OCI-LY1 (cell line): ENCODE data around the gene RTF2.
"Not testable (repeated sequence)": the region's sequence is repeated elsewhere in the genome, so short reads cannot be mapped to it uniquely, and the experiment has no call there.

Source experiments
- H2AFZ ChIP-seq: fragments of 200-600 bp; sonication (generic), shearing (Covaris generic); 2 replicates; pipeline ENCODE4 v1.6.0; 2014; ENCODE audit warnings: antibody characterized with exemption, mild to moderate bottlenecking, low read length
- H3F3A ChIP-seq: fragments of 200-600 bp; sonication (generic), shearing (Covaris generic); 2 replicates; pipeline ENCODE4 v1.6.0; 2014; ENCODE audit warnings: mild to moderate bottlenecking, antibody characterized with exemption, low read length, moderate library complexity; ENCODE audit not compliant: insufficient read depth
- H3K27ac ChIP-seq: fragments of 200-600 bp; sonication (generic); 2 replicates; pipeline ENCODE4 v1.5.1; 2014; ENCODE audit warnings: low read length, mixed run types, mild to moderate bottlenecking, low read depth; ENCODE audit not compliant: poor library complexity, severe bottlenecking
- H3K27me3 ChIP-seq: fragments of 200-600 bp; sonication (generic); 2 replicates; pipeline ENCODE4 v1.6.0; 2014; ENCODE audit warnings: antibody characterized with exemption, mild to moderate bottlenecking, low read length, moderate library complexity; ENCODE audit not compliant: insufficient read depth
- H3K36me3 ChIP-seq: fragments of 200-600 bp; sonication (generic); 2 replicates; pipeline ENCODE4 v1.6.1; 2014; ENCODE audit warnings: mild to moderate bottlenecking, antibody characterized with exemption, low read length, moderate library complexity, mixed read lengths; ENCODE audit not compliant: insufficient read depth
- H3K4me1 ChIP-seq: fragments of 200-600 bp; sonication (generic); 2 replicates; pipeline ENCODE4 v1.5.1; 2014; ENCODE audit warnings: mild to moderate bottlenecking, low read length, moderate library complexity; ENCODE audit not compliant: insufficient read depth, severe bottlenecking
- H3K4me2 ChIP-seq: fragments of 200-600 bp; sonication (generic), shearing (Covaris generic); 2 replicates; pipeline ENCODE4 v1.6.1; 2014; ENCODE audit warnings: low read length
- H3K4me3 ChIP-seq: fragments of 200-600 bp; sonication (generic); 2 replicates; pipeline ENCODE4 v1.5.1; 2014; ENCODE audit warnings: low read length, low read depth, mild to moderate bottlenecking, mixed read lengths; ENCODE audit not compliant: poor library complexity, severe bottlenecking
- H3K79me2 ChIP-seq: fragments of 200-600 bp; shearing (Covaris generic); 2 replicates; pipeline ENCODE4 v1.6.1; 2016; ENCODE audit warnings: mixed run types, low read length, mixed read lengths; ENCODE audit not compliant: insufficient read depth
- H3K9ac ChIP-seq: fragments of 200-600 bp; sonication (generic), shearing (Covaris generic); 2 replicates; pipeline ENCODE4 v1.6.1; 2014; ENCODE audit warnings: mild to moderate bottlenecking, low read length, mixed read lengths
- H3K9me2 ChIP-seq: fragments of 200-600 bp; sonication (generic), shearing (Covaris generic); 2 replicates; pipeline ENCODE4 v1.6.1; 2014; ENCODE audit warnings: low read depth, mild to moderate bottlenecking, low read length, mixed read lengths
- H3K9me3 ChIP-seq: fragments of 200-600 bp; shearing (Covaris generic); 2 replicates; pipeline ENCODE4 v1.6.1; 2014; ENCODE audit warnings: low read length, mixed read lengths
- H4K20me1 ChIP-seq: fragments of 200-600 bp; sonication (generic), shearing (Covaris generic); 2 replicates; pipeline ENCODE4 v1.6.0; 2016; ENCODE audit warnings: mild to moderate bottlenecking, low read length; ENCODE audit not compliant: insufficient read depth
- EZH2 ChIP-seq: fragments of 200-600 bp; sonication (generic), shearing (Covaris generic); IDR thresholded peaks from 2 replicates; pipeline ENCODE4 v1.8.0; 2017; ENCODE audit warnings: borderline replicate concordance, mixed run types, mild to moderate bottlenecking, antibody characterized with exemption, low read length, moderate library complexity, mixed read lengths
- TF ChIP-seq, protein P1 (sequence below): fragments of 200-600 bp; sonication (generic), shearing (Covaris generic); IDR thresholded peaks from 2 replicates; pipeline ENCODE4 v1.5.1; 2017; ENCODE audit warnings: mild to moderate bottlenecking, antibody characterized with exemption, low read length, moderate library complexity, mixed read lengths

RTF2 gene

GRCh38 chr20:56520180-56520579, 51.8 kb downstream of the RTF2 start:
- no peak for TF ChIP-seq EZH2
- TF ChIP-seq, protein P1, sequence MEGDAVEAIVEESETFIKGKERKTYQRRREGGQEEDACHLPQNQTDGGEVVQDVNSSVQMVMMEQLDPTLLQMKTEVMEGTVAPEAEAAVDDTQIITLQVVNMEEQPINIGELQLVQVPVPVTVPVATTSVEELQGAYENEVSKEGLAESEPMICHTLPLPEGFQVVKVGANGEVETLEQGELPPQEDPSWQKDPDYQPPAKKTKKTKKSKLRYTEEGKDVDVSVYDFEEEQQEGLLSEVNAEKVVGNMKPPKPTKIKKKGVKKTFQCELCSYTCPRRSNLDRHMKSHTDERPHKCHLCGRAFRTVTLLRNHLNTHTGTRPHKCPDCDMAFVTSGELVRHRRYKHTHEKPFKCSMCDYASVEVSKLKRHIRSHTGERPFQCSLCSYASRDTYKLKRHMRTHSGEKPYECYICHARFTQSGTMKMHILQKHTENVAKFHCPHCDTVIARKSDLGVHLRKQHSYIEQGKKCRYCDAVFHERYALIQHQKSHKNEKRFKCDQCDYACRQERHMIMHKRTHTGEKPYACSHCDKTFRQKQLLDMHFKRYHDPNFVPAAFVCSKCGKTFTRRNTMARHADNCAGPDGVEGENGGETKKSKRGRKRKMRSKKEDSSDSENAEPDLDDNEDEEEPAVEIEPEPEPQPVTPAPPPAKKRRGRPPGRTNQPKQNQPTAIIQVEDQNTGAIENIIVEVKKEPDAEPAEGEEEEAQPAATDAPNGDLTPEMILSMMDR: no peak
- no peaks in the 10 kb centered on the region for H3K79me2 ChIP-seq
- peaks cover 5% of the 10 kb centered on the region; the same call in 1 of the 2 replicates for H3K9me3 ChIP-seq
- no peaks in the 10 kb centered on the region for H3K4me1 ChIP-seq
- H3K9me2 ChIP-seq: no peaks in the 10 kb centered on the region
- no peak overlapping the region for H2AFZ ChIP-seq
- H4K20me1 ChIP-seq: no peaks in the 10 kb centered on the region
- no peak overlapping the region for H3K4me3 ChIP-seq
- no peak overlapping the region for H3K4me2 ChIP-seq
- H3F3A ChIP-seq: no peaks in the 10 kb centered on the region
- H3K36me3 ChIP-seq: peaks cover 45% of the 10 kb centered on the region
- no peak overlapping the region for H3K9ac ChIP-seq
- H3K27ac ChIP-seq: no peak overlapping the region
- no peaks in the 10 kb centered on the region for H3K27me3 ChIP-seq

GRCh38 chr20:56520746-56521354, 52.4 kb downstream of the RTF2 start:
- not testable (repeated sequence) for H3K4me1 ChIP-seq, H2AFZ ChIP-seq, H3K4me3 ChIP-seq, H3K9ac ChIP-seq, H3K27me3 ChIP-seq, H4K20me1 ChIP-seq, H3K79me2 ChIP-seq, H3K9me3 ChIP-seq, H3K9me2 ChIP-seq, H3K27ac ChIP-seq, H3F3A ChIP-seq, H3K4me2 ChIP-seq
- peaks cover 45% of the 10 kb centered on the region for H3K36me3 ChIP-seq

DNA sequence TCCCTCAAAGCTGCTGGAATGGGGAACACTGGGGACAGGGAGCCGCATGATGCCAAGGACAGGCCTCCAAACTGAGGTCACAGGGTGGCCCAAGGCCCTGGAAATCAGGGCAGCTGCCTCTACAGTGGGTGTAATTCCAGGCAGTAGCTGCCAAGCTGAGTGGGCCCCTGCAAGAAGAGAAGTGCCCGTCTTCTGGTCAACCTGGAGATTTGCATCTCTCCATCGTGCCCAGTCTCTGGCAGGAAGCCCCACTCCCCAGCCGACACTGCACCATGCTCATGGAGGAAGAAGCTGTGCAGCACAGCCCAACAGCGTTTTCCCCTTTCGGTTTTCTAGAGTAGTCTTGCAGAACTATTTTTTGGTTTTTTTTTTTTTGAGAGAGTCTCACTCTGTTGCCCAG, 53.9 kb downstream of the RTF2 start:
- Histone ChIP-seq H3K9me3 (peaks cover 5% of the 10 kb centered on the region; the same call in 1 of the 2 replicates), H3K4me1 (no peaks in the 10 kb centered on the region), H2AFZ (no peak overlapping the region), H3K79me2 (no peaks in the 10 kb centered on the region), H3K9me2 (no peaks in the 10 kb centered on the region), H3K27ac (no peak overlapping the region), H3F3A (no peaks in the 10 kb centered on the region), H4K20me1 (no peaks in the 10 kb centered on the region), H3K27me3 (no peaks in the 10 kb centered on the region), H3K36me3 (peaks cover 36% of the 10 kb centered on the region), H3K4me2 (no peak overlapping the region), H3K9ac (no peak overlapping the region), H3K4me3 (no peak overlapping the region)
- TF ChIP-seq, protein P1: no peak
- no peak for TF ChIP-seq EZH2

DNA sequence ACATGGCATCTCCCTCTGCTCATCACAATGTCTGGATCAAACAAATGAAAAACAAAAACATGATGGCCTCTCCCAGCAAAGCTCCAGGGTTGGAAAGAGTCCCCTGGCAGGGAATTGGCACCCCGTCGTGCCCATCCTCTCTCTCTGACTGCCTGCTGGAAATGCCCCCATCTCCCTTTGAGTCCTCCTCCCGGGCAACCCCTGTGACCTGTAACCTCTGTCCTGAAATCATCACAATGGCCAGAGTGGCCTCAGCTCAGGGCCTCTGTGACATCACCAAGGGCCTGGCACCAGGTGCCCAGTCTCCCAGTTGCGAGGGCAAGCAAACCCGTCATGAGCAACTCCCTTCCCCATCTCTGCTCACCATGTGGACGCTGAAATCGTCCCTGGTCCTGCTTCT, 56.0 kb downstream of the RTF2 start, which contains the start of gene FAM209A:
Gene FAM209A (plus strand): TSS at position 301 of the 400 bp plus-strand sequence. CDS start 65 bp downstream, at position 366.
- not testable (repeated sequence) for H3K4me3 ChIP-seq, H3K79me2 ChIP-seq, H3F3A ChIP-seq, H3K27ac ChIP-seq, H3K9me3 ChIP-seq, H3K9me2 ChIP-seq, H3K4me2 ChIP-seq, H4K20me1 ChIP-seq, H2AFZ ChIP-seq, H3K9ac ChIP-seq, H3K4me1 ChIP-seq, H3K27me3 ChIP-seq
- peaks cover 14% of the 10 kb centered on the region for H3K36me3 ChIP-seq
